PC-3 (cell line): ENCODE data around the gene SHF.

Source experiments
- EZH2 ChIP-seq: fragments of 300-600 bp; sonication (generic); IDR thresholded peaks from one replicate; pipeline ENCODE4 v1.6.1; 2017; ENCODE audit warnings: antibody characterized with exemption, mild to moderate bottlenecking, low read length; ENCODE audit not compliant: unreplicated experiment
- TF ChIP-seq, protein P1 (sequence below): fragments of 300-600 bp; sonication (generic); conservative IDR thresholded peaks from 2 replicates; pipeline ENCODE4 v1.5.1; 2017; ENCODE audit warnings: antibody characterized with exemption, low read depth, mild to moderate bottlenecking, low read length

DNA sequence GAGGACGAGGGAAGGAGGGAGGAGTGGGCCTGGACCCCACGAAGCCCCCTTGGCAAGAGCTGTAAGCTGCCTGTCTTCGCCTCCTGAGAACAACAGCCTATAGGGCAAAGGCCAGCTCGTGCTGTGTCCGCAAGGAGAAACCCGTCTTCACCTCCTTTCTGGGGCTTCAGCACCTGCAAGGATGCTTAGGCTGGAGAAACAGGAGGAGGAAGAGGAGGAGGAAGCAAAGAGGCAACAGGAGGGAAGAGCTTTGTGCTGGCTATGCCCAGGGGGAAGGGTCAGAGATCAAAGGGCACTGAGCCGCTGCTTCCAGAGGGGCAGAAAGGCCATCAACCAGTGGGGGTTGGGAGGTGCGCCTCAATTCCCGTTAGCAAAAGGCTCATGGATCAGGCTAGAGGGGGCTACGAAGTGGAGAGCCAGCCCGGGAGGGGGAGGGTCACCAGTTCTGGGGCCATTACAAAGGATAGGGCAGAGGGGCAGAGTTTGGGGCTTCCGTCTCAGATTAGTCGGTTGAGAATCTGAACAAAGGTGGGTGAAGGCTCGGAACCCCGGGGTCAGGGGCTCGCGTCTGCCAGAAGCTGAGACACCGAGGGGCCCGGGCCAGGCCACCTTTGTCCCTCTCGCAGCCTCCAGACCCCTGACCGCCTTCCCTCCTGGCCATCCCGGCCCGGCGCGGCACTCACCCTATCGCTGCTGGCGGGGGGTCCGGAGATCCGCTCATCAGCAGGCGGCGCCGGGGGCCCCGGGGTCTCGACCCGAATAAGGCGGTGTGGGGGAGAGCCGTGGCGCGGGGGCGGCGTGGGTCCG lies 792 bp downstream of the SHF start:
- TF ChIP-seq, protein P1, sequence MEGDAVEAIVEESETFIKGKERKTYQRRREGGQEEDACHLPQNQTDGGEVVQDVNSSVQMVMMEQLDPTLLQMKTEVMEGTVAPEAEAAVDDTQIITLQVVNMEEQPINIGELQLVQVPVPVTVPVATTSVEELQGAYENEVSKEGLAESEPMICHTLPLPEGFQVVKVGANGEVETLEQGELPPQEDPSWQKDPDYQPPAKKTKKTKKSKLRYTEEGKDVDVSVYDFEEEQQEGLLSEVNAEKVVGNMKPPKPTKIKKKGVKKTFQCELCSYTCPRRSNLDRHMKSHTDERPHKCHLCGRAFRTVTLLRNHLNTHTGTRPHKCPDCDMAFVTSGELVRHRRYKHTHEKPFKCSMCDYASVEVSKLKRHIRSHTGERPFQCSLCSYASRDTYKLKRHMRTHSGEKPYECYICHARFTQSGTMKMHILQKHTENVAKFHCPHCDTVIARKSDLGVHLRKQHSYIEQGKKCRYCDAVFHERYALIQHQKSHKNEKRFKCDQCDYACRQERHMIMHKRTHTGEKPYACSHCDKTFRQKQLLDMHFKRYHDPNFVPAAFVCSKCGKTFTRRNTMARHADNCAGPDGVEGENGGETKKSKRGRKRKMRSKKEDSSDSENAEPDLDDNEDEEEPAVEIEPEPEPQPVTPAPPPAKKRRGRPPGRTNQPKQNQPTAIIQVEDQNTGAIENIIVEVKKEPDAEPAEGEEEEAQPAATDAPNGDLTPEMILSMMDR = no peak
- no peak for TF ChIP-seq EZH2
